HG03280 (cell line): ENCODE results near the gene SRCIN1.

ENCODE experiments used
- ATAC-seq: cut with Tn5 transposase; IDR thresholded peaks from one replicate; pipeline ENCODE4 v1.9.1; 2021; ENCODE audit warnings: mild to moderate bottlenecking, moderate library complexity; ENCODE audit not compliant: unreplicated experiment

Gene SRCIN1

GRCh38 chr17:38601539-38602351, 4.0 kb downstream of the SRCIN1 start:
- ATAC-seq: no peak

GRCh38 chr17:38600906-38601305, 4.8 kb downstream of the SRCIN1 start:
- ATAC-seq: no peak

GRCh38 chr17:38600416-38600815, 5.3 kb downstream of the SRCIN1 start:
- no peak for ATAC-seq

GRCh38 chr17:38599398-38599856, 6.3 kb downstream of the SRCIN1 start:
- no peak for ATAC-seq

GRCh38 chr17:38598995-38599394, 6.8 kb downstream of the SRCIN1 start:
- ATAC-seq: no peak

- no peak for ATAC-seq
Observed at GRCh38 chr17:38598536-38598935, 7.2 kb downstream of the SRCIN1 start.

GRCh38 chr17:38597375-38597774, 8.4 kb downstream of the SRCIN1 start:
- no peak for ATAC-seq

GRCh38 chr17:38596651-38597050, 9.1 kb downstream of the SRCIN1 start:
- ATAC-seq: no peak

- no peak for ATAC-seq
Observed at GRCh38 chr17:38595892-38596291, 9.9 kb downstream of the SRCIN1 start.

- ATAC-seq: no peak
Observed at GRCh38 chr17:38594152-38594551, 11.6 kb downstream of the SRCIN1 start.

- no peak for ATAC-seq
Observed at GRCh38 chr17:38592487-38592886, 13.3 kb downstream of the SRCIN1 start.

GRCh38 chr17:38591759-38592241, 14.0 kb downstream of the SRCIN1 start:
- no peak for ATAC-seq

- no peak for ATAC-seq
Observed at GRCh38 chr17:38590988-38591758, 14.6 kb downstream of the SRCIN1 start.

- ATAC-seq: no peak
Observed at GRCh38 chr17:38589462-38590114, 16.2 kb downstream of the SRCIN1 start.

GRCh38 chr17:38588788-38589174, 17.0 kb downstream of the SRCIN1 start:
- no peak for ATAC-seq

GRCh38 chr17:38587947-38588787, 17.6 kb downstream of the SRCIN1 start:
- ATAC-seq: no peak

GRCh38 chr17:38587203-38587602, 18.5 kb downstream of the SRCIN1 start:
- no peak for ATAC-seq

- no peak for ATAC-seq
Observed at GRCh38 chr17:38586788-38587187, 19.0 kb downstream of the SRCIN1 start.

GRCh38 chr17:38585918-38586529, 19.7 kb downstream of the SRCIN1 start:
- ATAC-seq: no peak
